H1 (cell line): ENCODE measurements around the gene ABHD17B. TPM values are rescaled to one million over a fixed set of nuclear protein-coding genes. Genes with fewer than 3 reads are reported as not detected.

Experiments
- BACH1 ChIP-seq: IDR thresholded peaks from 2 replicates; pipeline ENCODE4 v1.6.1; 2012; ENCODE audit warnings: low read length, improper control_type of control experiment
- BCL11A ChIP-seq, 2 experiments: IDR thresholded peaks; one replicate each; pipeline ENCODE4 v1.6.1; 2011; ENCODE audit warnings: low read depth in 2 of 2, low read length in 2 of 2, mild to moderate bottlenecking in 2 of 2
- BRCA1 ChIP-seq: IDR thresholded peaks from 2 replicates; pipeline ENCODE4 v1.6.1; 2012; ENCODE audit warnings: low read depth, low read length, improper control_type of control experiment
- CHD7 ChIP-seq: fragments of 300-600 bp; sonication (generic); IDR thresholded peaks from 2 replicates; pipeline ENCODE4 v1.7.1; 2012; ENCODE audit warnings: low read length, moderate library complexity, mild to moderate bottlenecking, inconsistent platforms; ENCODE audit not compliant: insufficient replicate concordance
- EP300 ChIP-seq, 2 experiments: IDR thresholded peaks; 1 replicate in 1 of 2; 2 replicates in 1 of 2; pipeline ENCODE4 v1.6.1; 2011 to 2012; ENCODE audit warnings: low read depth in 2 of 2, low read length in 2 of 2, mild to moderate bottlenecking in 2 of 2, borderline replicate concordance in 1 of 2, inconsistent platforms in 1 of 2, moderate library complexity in 1 of 2
- JUND ChIP-seq: IDR thresholded peaks from 2 replicates; pipeline ENCODE4 v1.6.1; 2011; ENCODE audit warnings: mild to moderate bottlenecking, improper control_type of control experiment, low read length
- NANOG ChIP-seq: IDR thresholded peaks from 2 replicates; pipeline ENCODE4 v1.6.1; 2011; ENCODE audit warnings: low read length, low read depth, mild to moderate bottlenecking, inconsistent platforms; ENCODE audit not compliant: insufficient read depth, poor library complexity, severe bottlenecking
- PHF8 ChIP-seq: fragments of 200-600 bp; sonication (generic); conservative IDR thresholded peaks from 2 replicates; pipeline ENCODE4 v1.7.1; 2012; ENCODE audit warnings: low read depth, mild to moderate bottlenecking, inconsistent platforms, low read length, moderate library complexity
- POLR2AphosphoS5 ChIP-seq: IDR thresholded peaks from 2 replicates; pipeline ENCODE4 v1.6.1; 2011; ENCODE audit warnings: low read depth, low read length
- SIN3A ChIP-seq, 2 experiments: IDR thresholded peaks in 1 of 2; conservative IDR thresholded peaks in 1 of 2; 2 replicates each; pipeline ENCODE4 v1.6.1; 2011 to 2012; ENCODE audit warnings: low read length in 2 of 2, improper control_type of control experiment in 1 of 2, low read depth in 1 of 2, mild to moderate bottlenecking in 1 of 2
- polyA plus RNA-seq, 7 experiments: library from polyadenylated mRNA; depleted of rRNA in 3 of 7; stranded (reverse) in 5 of 7; unstranded in 2 of 7; fragments of >200 nt in 5 of 7; fragments of 200-250 nt in 2 of 7; gene quantifications; 1 replicate in 5 of 7; 2 replicates in 1 of 7; 4 replicates in 1 of 7; pipeline versions ENCODE4 v1.2.1 to v1.2.3, GENCODE V29; 2011 to 2013; ENCODE audit warnings: missing spikeins in 2 of 7, mixed read lengths in 2 of 7
- total RNA-seq: library from RNA; stranded (reverse); fragmentation: NEBNext Ultra II Directional; extraction: Animal tissue kit (Norgen Biotek cat#: 25700); gene quantifications from 2 replicates; pipeline ENCODE4 v1.2.1, GENCODE V29; 2021

Gene ABHD17B
- total and polyA plus RNA-seq, 2 of the 8 experiments (the other 6 are each of a cell fraction or from before 2014, with no cell fraction given): 37.2 to 60.8 TPM

DNA sequence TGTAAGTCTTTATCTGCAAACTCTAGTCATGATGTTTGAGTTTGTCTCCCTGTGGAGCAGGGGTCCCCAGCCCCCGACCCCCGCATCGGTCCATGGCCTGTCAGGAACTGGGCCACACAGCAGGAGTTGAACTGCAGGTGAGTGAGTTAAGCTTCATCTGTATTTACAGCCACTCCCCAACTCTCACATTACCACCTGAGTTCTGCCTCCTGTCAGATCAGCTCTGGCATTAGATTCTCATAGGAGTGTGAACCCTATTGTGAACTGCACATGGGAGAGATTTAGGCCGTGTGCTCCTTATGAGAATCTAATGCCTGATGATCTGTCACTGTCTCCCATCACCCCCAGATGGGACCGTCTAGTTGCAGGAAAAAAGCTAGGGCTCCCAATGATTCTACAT is 7.4 kb upstream of the ABHD17B start (continued):
- TF ChIP-seq CHD7 (no peak), NANOG (no peak), BRCA1 (no peak), BCL11A (IDR thresholded peaks at IDR 0.05; ENCODE audit: low read depth in 2 of 2, low read length in 2 of 2) (no peak), POLR2AphosphoS5 (no peak), SIN3A (conservative IDR thresholded peaks at IDR 0.05 in 1 of 2, IDR thresholded peaks at IDR 0.05 in 1 of 2; ENCODE audit: low read depth in 1 of 2, low read length in 2 of 2) (no peak), JUND (no peak), EP300 (IDR thresholded peaks at IDR 0.05; ENCODE audit: borderline replicate concordance in 1 of 2, low read depth in 2 of 2, low read length in 2 of 2) (no peak), PHF8 (no peak), BACH1 (no peak)
